ENCODE data around the gene ARHGAP22. TPM values are rescaled to one million over a fixed set of nuclear protein-coding genes. Genes with fewer than 3 reads are reported as not detected.

Gene ARHGAP22
- total and polyA plus RNA-seq, 2 of the 4 experiments (the other 2 are of a cell fraction): 28.3 to 30.2 TPM

- Histone ChIP-seq H3K27ac (ENCODE audit: insufficient read depth, low read length) (no peak overlapping the region), H4K8ac (ENCODE audit: low read depth in 2 of 2, low read length in 2 of 2) (no peak overlapping the region), H3K9me1 (ENCODE audit: insufficient read depth, low read length) (0 out of 2 replicates have a peak, but pooled peaks cover 2% of the 10 kb centered on the region), H2AK9ac (replicated peaks; ENCODE audit: low read depth, low read length, poor library complexity) (no peak overlapping the region), H2BK15ac (ENCODE audit: low read depth, low read length) (no peak overlapping the region), H3K27me3 (ENCODE audit: control insufficient read depth, insufficient read depth, low read length) (no peaks in the 10 kb centered on the region), H3K18ac (ENCODE audit: low read depth, low read length) (no peak overlapping the region), H4K5ac (ENCODE audit: low read depth, low read length) (no peak overlapping the region), H2AFZ (replicated peaks; ENCODE audit: low read length, poor library complexity) (no peak overlapping the region), H3K4ac (ENCODE audit: low read depth, low read length) (no peak overlapping the region), H3K36me3 (ENCODE audit: control insufficient read depth, insufficient read depth, low read length) (no peaks in the 10 kb centered on the region), H3K56ac (ENCODE audit: extremely low read depth, insufficient read depth, low read length) (no peak overlapping the region), H3K79me1 (ENCODE audit: low read depth in 1 of 2, low read length in 2 of 2) (peaks cover 0 to 3% of the 10 kb centered on the region in 2 experiments; a peak in 2 of 4 replicates), H2AK5ac (ENCODE audit: low read depth, low read length) (no peak overlapping the region), H3K14ac (replicated peaks; ENCODE audit: low read depth, low read length) (no peak overlapping the region), H4K91ac (ENCODE audit: insufficient read depth, low read depth, low read length) (no peak overlapping the region), H3K23ac (ENCODE audit: low read depth, low read length) (no peak overlapping the region), H4K20me1 (ENCODE audit: insufficient read depth, low read length) (no peaks in the 10 kb centered on the region), H3K4me1 (ENCODE audit: control insufficient read depth, insufficient read depth, low read length) (peaks cover 2% of the 10 kb centered on the region; the same call in 1 of the 2 replicates), H3K9ac (ENCODE audit: low read depth, low read length) (no peak overlapping the region), H2BK20ac (ENCODE audit: low read depth, low read length) (no peak overlapping the region), H3K9me3 (ENCODE audit: control insufficient read depth, insufficient read depth, low read length) (no peaks in the 10 kb centered on the region), H2BK5ac (ENCODE audit: low read depth, low read length, poor library complexity, severe bottlenecking) (no peak overlapping the region), H3K4me2 (ENCODE audit: low read depth, low read length) (no peak overlapping the region), H3K4me3 (ENCODE audit: insufficient read depth, low read depth, low read length) (no peak overlapping the region), H2BK120ac (ENCODE audit: low read depth, low read length) (no peak overlapping the region)
- CTCF ChIA-PET: interaction anchor here (1.3 to 2.4 kb wide), 2 partner anchors 11 to 17 kb away, joined by 4 to 12 read pairs; no protein-coding TSS in a partner anchor
- dilution Hi-C loops (cut with HindIII; ENCODE audit: low sequenced_read_pairs, unreplicated experiment) (no loop called here), intact Hi-C loops (cut with micrococcal nuclease) (no loop called here), in situ Hi-C loops (cut with MboI; ENCODE audit: low sequenced_read_pairs) (no loop called here)
- TF ChIP-seq CEBPB (IDR thresholded peaks at IDR 0.05; ENCODE audit: low read depth, low read length) (no peak), BHLHE40 (IDR thresholded peaks at IDR 0.05; ENCODE audit: low read depth, low read length) (no peak), RFX5 (IDR thresholded peaks at IDR 0.05; ENCODE audit: low read depth, low read length) (no peak), CHD1 (IDR thresholded peaks at IDR 0.05; ENCODE audit: low read depth, low read length) (no peak)
- TF ChIP-seq, protein P1, sequence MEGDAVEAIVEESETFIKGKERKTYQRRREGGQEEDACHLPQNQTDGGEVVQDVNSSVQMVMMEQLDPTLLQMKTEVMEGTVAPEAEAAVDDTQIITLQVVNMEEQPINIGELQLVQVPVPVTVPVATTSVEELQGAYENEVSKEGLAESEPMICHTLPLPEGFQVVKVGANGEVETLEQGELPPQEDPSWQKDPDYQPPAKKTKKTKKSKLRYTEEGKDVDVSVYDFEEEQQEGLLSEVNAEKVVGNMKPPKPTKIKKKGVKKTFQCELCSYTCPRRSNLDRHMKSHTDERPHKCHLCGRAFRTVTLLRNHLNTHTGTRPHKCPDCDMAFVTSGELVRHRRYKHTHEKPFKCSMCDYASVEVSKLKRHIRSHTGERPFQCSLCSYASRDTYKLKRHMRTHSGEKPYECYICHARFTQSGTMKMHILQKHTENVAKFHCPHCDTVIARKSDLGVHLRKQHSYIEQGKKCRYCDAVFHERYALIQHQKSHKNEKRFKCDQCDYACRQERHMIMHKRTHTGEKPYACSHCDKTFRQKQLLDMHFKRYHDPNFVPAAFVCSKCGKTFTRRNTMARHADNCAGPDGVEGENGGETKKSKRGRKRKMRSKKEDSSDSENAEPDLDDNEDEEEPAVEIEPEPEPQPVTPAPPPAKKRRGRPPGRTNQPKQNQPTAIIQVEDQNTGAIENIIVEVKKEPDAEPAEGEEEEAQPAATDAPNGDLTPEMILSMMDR (conservative IDR thresholded peaks at IDR 0.05; ENCODE audit: low read depth, low read length): no peak
- BruUV-seq (replicated peaks): no TSS peak
- no CpG with 5 or more reads among the region's 1 CpG for WGBS, 2 experiments (ENCODE audit: extremely low coverage in 2 of 2, insufficient read length in 1 of 2)
- POLR2A ChIA-PET (ENCODE audit: unreplicated experiment): no interaction called here
- no peak for ATAC-seq (ENCODE audit: low read depth)
- DNase-seq: no peak
These were observed 20.9 kb upstream of the ARHGAP22 start for GRCh38 chr10:48625826-48626134.

Data from IMR-90 (cell line).